Ishikawa (cell line): Measurements from ENCODE around the gene PKNOX2.

Source experiments
- CEBPB ChIP-seq: IDR thresholded peaks from 2 replicates; pipeline ENCODE4 v1.6.1; 2012
- CREB1 ChIP-seq: IDR thresholded peaks from 2 replicates; pipeline ENCODE4 v1.6.1; 2012; ENCODE audit warnings: low read depth
- EGR1 ChIP-seq: IDR thresholded peaks from 2 replicates; pipeline ENCODE4 v1.6.1; 2012
- EP300 ChIP-seq: IDR thresholded peaks from 2 replicates; pipeline ENCODE4 v1.6.1; 2012; ENCODE audit warnings: borderline replicate concordance
- FOXM1 ChIP-seq: IDR thresholded peaks from 2 replicates; pipeline ENCODE4 v1.6.1; 2012; ENCODE audit warnings: low read depth, borderline replicate concordance
- NFIC ChIP-seq: IDR thresholded peaks from 2 replicates; pipeline ENCODE4 v1.6.1; 2012
- RAD21 ChIP-seq: IDR thresholded peaks from 2 replicates; pipeline ENCODE4 v1.6.1; 2012; ENCODE audit warnings: low read depth
- TAF1 ChIP-seq: IDR thresholded peaks from 2 replicates; pipeline ENCODE4 v1.6.1; 2012; ENCODE audit warnings: low read depth, mild to moderate bottlenecking
- TCF12 ChIP-seq: IDR thresholded peaks from 2 replicates; pipeline ENCODE4 v1.6.1; 2012; ENCODE audit warnings: low read depth
- TEAD4 ChIP-seq: IDR thresholded peaks from 2 replicates; pipeline ENCODE4 v1.6.1; 2012
- YY1 ChIP-seq: IDR thresholded peaks from 2 replicates; pipeline ENCODE4 v1.6.1; 2012; ENCODE audit warnings: low read depth
- ZBTB7A ChIP-seq: IDR thresholded peaks from 2 replicates; pipeline ENCODE4 v1.6.1; 2012; ENCODE audit warnings: low read depth
- TF ChIP-seq, protein P1 (sequence below): IDR thresholded peaks from 2 replicates; pipeline ENCODE4 v1.6.1; 2012
- TF ChIP-seq, protein P2 (sequence below): IDR thresholded peaks from 2 replicates; pipeline ENCODE4 v1.6.1; 2012
- TF ChIP-seq, protein P3 (sequence below): IDR thresholded peaks from 2 replicates; pipeline ENCODE4 v1.6.1; 2012; ENCODE audit warnings: low read depth, mild to moderate bottlenecking

The PKNOX2 gene

DNA sequence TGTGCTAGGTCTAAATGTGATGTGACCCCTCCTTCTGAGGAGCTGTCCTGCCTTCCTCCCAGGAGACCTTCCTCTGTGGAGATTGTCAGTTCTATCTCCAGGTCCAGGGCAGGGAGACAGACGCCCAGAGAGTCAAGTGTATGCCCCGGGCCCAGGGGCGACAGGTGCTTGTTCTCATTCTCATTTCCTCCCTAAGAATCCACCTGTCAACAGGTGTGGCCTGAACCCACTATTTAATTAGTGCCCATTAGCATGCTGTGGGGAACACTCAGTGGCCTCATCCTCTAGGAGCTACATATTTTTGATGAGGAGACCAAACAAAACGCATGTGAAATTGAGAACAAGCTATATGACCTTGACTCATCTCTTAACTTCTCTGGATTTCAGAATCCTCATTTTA, 9.5 kb downstream of the PKNOX2 start:
- TF ChIP-seq CREB1 (no peak), ZBTB7A (no peak), EGR1 (no peak), FOXM1 (no peak), TAF1 (no peak), NFIC (no peak), RAD21 (no peak), CEBPB (no peak), TCF12 (no peak), YY1 (no peak), EP300 (no peak), TEAD4 (no peak)
- TF ChIP-seq, protein P1, sequence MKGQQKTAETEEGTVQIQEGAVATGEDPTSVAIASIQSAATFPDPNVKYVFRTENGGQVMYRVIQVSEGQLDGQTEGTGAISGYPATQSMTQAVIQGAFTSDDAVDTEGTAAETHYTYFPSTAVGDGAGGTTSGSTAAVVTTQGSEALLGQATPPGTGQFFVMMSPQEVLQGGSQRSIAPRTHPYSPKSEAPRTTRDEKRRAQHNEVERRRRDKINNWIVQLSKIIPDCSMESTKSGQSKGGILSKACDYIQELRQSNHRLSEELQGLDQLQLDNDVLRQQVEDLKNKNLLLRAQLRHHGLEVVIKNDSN, result no peak
- TF ChIP-seq, protein P2, sequence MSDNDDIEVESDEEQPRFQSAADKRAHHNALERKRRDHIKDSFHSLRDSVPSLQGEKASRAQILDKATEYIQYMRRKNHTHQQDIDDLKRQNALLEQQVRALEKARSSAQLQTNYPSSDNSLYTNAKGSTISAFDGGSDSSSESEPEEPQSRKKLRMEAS, result no peak
- TF ChIP-seq, protein P3, sequence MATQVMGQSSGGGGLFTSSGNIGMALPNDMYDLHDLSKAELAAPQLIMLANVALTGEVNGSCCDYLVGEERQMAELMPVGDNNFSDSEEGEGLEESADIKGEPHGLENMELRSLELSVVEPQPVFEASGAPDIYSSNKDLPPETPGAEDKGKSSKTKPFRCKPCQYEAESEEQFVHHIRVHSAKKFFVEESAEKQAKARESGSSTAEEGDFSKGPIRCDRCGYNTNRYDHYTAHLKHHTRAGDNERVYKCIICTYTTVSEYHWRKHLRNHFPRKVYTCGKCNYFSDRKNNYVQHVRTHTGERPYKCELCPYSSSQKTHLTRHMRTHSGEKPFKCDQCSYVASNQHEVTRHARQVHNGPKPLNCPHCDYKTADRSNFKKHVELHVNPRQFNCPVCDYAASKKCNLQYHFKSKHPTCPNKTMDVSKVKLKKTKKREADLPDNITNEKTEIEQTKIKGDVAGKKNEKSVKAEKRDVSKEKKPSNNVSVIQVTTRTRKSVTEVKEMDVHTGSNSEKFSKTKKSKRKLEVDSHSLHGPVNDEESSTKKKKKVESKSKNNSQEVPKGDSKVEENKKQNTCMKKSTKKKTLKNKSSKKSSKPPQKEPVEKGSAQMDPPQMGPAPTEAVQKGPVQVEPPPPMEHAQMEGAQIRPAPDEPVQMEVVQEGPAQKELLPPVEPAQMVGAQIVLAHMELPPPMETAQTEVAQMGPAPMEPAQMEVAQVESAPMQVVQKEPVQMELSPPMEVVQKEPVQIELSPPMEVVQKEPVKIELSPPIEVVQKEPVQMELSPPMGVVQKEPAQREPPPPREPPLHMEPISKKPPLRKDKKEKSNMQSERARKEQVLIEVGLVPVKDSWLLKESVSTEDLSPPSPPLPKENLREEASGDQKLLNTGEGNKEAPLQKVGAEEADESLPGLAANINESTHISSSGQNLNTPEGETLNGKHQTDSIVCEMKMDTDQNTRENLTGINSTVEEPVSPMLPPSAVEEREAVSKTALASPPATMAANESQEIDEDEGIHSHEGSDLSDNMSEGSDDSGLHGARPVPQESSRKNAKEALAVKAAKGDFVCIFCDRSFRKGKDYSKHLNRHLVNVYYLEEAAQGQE, result no peak

DNA sequence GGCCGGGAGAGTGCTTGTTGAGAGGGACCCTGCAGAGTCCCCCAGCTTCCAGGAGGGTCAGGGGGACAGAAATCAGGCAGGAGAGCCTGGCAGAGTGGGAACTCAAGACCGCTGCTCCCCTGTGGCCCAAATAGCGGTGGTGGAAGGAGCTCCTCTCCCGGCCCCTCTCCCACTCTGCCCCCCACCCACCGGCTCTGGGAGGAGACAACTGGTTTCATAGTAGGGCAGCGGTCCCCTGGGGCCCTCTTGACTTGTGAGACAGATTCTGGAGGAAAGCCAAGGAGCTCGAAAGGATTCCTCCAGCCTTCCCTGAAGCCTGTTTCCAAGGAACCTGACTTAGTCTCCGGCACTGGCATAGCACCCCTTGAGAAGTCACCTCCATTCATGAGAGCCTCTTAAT, 10.1 kb downstream of the PKNOX2 start:
- TF ChIP-seq YY1 (no peak), EP300 (no peak), EGR1 (no peak), FOXM1 (no peak), TEAD4 (no peak), RAD21 (no peak), CREB1 (no peak), TCF12 (no peak), CEBPB (no peak), TAF1 (no peak), ZBTB7A (no peak), NFIC (no peak)
- TF ChIP-seq, protein P1, result no peak
- TF ChIP-seq, protein P3, result no peak
- TF ChIP-seq, protein P2, result no peak

DNA sequence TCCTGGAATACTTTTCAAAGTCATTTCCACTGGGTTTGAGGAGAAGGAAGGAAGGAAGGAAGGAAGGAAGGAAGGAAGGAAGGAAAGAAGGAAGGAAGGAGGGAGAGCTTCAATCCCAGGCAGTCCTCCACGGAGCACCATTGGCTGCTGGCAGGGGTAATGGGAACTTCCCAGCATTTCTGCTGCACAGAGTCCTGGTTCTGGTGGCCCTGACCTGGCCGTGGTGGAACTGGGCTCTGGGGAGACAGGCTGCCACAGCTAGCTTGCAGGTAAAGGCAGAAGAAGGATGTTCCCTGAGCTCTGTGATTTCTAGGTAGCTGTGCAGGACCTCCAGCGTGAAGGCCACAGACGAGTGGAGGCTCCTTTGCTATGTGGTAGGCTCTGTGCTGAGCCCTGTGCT, 10.6 kb downstream of the PKNOX2 start:
- TF ChIP-seq CREB1, result no peak
- no peak for TF ChIP-seq NFIC
- no peak for TF ChIP-seq EGR1
- TF ChIP-seq, protein P1, result no peak
- TF ChIP-seq TAF1, result no peak
- TF ChIP-seq, protein P3, result no peak
- no peak for TF ChIP-seq RAD21
- TF ChIP-seq EP300, result no peak
- TF ChIP-seq, protein P2, result no peak
- no peak for TF ChIP-seq TEAD4
- TF ChIP-seq CEBPB, result no peak
- TF ChIP-seq FOXM1, result no peak
- TF ChIP-seq TCF12, result no peak
- TF ChIP-seq YY1, result no peak
- TF ChIP-seq ZBTB7A, result no peak
